ENCODE measurements around the gene CADM2.

- no peak for TF ChIP-seq CTCF (IDR thresholded peaks at IDR 0.05)
- TF ChIP-seq ZFX (IDR thresholded peaks at IDR 0.05; ENCODE audit: borderline replicate concordance) = no peak
Measured at GRCh38 chr3:85740561-85740960, 781.8 kb downstream of the CADM2 start.
